ENCODE results near the gene MEIS1.
"Not testable (repeated sequence)": the region's sequence is repeated elsewhere in the genome, so short reads cannot be mapped to it uniquely, and the experiment has no call there.

The MEIS1 gene

GRCh38 chr2:66472225-66472843, 37.4 kb downstream of the MEIS1 start:
- Mint-ChIP-seq H3K4me1 (peaks cover 51% of the 10 kb centered on the region), H3K27me3 (ENCODE audit: low read depth) (no peaks in the 10 kb centered on the region), H3K27ac (no peak overlapping the region), H3K4me3 (no peak overlapping the region), H3K9me3 (no peaks in the 10 kb centered on the region), H3K36me3 (ENCODE audit: low read depth) (peaks cover 80% of the 10 kb centered on the region)
- TF ChIP-seq, protein P1, sequence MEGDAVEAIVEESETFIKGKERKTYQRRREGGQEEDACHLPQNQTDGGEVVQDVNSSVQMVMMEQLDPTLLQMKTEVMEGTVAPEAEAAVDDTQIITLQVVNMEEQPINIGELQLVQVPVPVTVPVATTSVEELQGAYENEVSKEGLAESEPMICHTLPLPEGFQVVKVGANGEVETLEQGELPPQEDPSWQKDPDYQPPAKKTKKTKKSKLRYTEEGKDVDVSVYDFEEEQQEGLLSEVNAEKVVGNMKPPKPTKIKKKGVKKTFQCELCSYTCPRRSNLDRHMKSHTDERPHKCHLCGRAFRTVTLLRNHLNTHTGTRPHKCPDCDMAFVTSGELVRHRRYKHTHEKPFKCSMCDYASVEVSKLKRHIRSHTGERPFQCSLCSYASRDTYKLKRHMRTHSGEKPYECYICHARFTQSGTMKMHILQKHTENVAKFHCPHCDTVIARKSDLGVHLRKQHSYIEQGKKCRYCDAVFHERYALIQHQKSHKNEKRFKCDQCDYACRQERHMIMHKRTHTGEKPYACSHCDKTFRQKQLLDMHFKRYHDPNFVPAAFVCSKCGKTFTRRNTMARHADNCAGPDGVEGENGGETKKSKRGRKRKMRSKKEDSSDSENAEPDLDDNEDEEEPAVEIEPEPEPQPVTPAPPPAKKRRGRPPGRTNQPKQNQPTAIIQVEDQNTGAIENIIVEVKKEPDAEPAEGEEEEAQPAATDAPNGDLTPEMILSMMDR (IDR thresholded peaks at IDR 0.05; ENCODE audit: unreplicated experiment in 3 of 3): no peak

DNA sequence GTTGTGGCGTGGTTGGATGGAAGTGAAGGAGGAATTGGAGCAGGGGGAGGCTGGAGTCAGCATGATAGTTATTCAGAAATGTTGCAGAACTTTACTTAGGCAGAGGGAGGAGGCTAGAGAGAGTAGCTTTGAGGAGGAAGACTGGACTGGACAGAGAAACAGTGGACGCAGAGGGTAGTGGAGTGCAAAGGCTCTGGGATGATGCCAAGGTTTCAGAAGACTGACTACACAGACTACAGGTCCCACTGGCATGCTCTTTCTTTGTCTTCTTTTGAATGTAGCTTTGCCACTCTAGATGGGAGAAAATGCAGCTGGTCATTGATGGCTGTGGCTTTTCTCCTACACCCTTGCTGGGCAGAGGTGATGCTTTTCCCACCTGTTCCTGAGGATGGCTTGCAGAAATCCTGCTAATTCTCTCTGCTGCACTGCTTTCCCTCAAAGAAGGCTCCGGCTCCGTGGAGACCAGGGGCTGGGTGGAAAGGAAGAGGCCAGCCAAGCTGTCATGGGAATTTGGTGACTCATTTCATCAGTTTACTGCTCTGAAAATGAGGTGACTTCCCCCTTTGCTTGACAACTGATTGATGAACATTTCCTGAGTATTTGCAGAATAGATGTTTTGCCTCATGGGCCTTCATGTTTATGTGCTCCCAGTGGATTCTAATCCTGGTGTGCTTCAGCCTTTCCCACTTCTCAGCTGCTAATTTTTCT, 42.4 kb downstream of the MEIS1 start:
- H3K27ac Mint-ChIP-seq: peak overlapping the region; percentile 19 to 32 (median 29)
- no peaks in the 10 kb centered on the region for H3K27me3 Mint-ChIP-seq (ENCODE audit: low read depth)

DNA sequence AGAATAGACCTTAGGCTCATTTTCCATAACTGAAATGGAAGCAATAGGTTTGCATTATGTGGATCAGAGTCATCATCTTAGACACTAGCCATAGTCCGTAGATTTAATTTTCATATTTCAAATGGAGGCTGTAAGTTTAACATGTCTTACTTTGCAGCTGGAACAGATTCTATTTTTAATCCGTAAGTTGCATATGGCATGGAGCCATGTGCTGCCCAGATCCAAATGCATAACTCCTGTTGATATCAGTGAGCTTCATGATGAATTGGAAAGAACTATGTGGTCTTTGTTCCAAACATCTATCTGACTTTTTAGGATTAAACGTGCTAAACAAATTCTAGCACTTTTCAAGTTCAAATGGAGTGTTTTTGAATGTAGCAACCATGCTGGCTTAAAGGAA, 43.4 kb downstream of the MEIS1 start:
- Mint-ChIP-seq H3K4me1 (peaks cover 35% of the 10 kb centered on the region), H3K27ac (peak overlapping the region in 2 of 3 experiments; percentile 29 to 32), H3K9me3 (no peaks in the 10 kb centered on the region), H3K27me3 (ENCODE audit: low read depth) (no peaks in the 10 kb centered on the region), H3K4me3 (no peak overlapping the region), H3K36me3 (ENCODE audit: low read depth) (peaks cover 93% of the 10 kb centered on the region)
- TF ChIP-seq, protein P1 (IDR thresholded peaks at IDR 0.05; ENCODE audit: unreplicated experiment in 3 of 3): no peak

More for the DNA sequence above, 42.4 kb downstream of the MEIS1 start:
- Mint-ChIP-seq H3K36me3 (ENCODE audit: low read depth) (peaks cover 88% of the 10 kb centered on the region), H3K4me3 (peak overlapping the region in 1 of 3 experiments; percentile 0), H3K4me1 (peaks cover 35% of the 10 kb centered on the region), H3K9me3 (no peaks in the 10 kb centered on the region)
- TF ChIP-seq, protein P1 (IDR thresholded peaks at IDR 0.05; ENCODE audit: unreplicated experiment in 3 of 3): no peak

- no peak overlapping the region for H3K4me3 Mint-ChIP-seq
- H3K36me3 Mint-ChIP-seq (ENCODE audit: low read depth): peaks cover 94% of the 10 kb centered on the region
Measured at GRCh38 chr2:66478731-66479316, 43.9 kb downstream of the MEIS1 start.

GRCh38 chr2:66481100-66481549, 46.2 kb downstream of the MEIS1 start:
- Mint-ChIP-seq H3K4me1 (peaks cover 30% of the 10 kb centered on the region), H3K27ac (peak overlapping the region in 1 of 3 experiments; percentile 15), H3K27me3 (ENCODE audit: low read depth) (no peaks in the 10 kb centered on the region), H3K9me3 (peaks cover 6% of the 10 kb centered on the region), H3K36me3 (ENCODE audit: low read depth) (peaks cover 97% of the 10 kb centered on the region), H3K4me3 (no peak overlapping the region)
- TF ChIP-seq, protein P1 (IDR thresholded peaks at IDR 0.05; ENCODE audit: unreplicated experiment in 3 of 3): no peak

More at GRCh38 chr2:66478731-66479316, 43.9 kb downstream of the MEIS1 start:
- H3K4me1 Mint-ChIP-seq: peaks cover 35% of the 10 kb centered on the region
- H3K27me3 Mint-ChIP-seq (ENCODE audit: low read depth): no peaks in the 10 kb centered on the region
- H3K9me3 Mint-ChIP-seq: no peaks in the 10 kb centered on the region
- TF ChIP-seq, protein P1 (IDR thresholded peaks at IDR 0.05; ENCODE audit: unreplicated experiment in 3 of 3): no peak
- peak overlapping the region in 1 of 3 experiments; percentile 32 for H3K27ac Mint-ChIP-seq

GRCh38 chr2:66485252-66485651, 50.3 kb downstream of the MEIS1 start:
- not testable (repeated sequence) for H3K27ac Mint-ChIP-seq

More at GRCh38 chr2:66485252-66485651, 50.3 kb downstream of the MEIS1 start:
- not testable (repeated sequence) for H3K4me3 Mint-ChIP-seq; H3K27me3 Mint-ChIP-seq (ENCODE audit: low read depth); H3K9me3 Mint-ChIP-seq
- peaks cover 14% of the 10 kb centered on the region for H3K4me1 Mint-ChIP-seq
- H3K36me3 Mint-ChIP-seq (ENCODE audit: low read depth): peaks cover 95% of the 10 kb centered on the region
